ENCODE measurements around the gene RCCD1.
"Not testable (repeated sequence)": the region's sequence is repeated elsewhere in the genome, so short reads cannot be mapped to it uniquely, and the experiment has no call there.

DNA sequence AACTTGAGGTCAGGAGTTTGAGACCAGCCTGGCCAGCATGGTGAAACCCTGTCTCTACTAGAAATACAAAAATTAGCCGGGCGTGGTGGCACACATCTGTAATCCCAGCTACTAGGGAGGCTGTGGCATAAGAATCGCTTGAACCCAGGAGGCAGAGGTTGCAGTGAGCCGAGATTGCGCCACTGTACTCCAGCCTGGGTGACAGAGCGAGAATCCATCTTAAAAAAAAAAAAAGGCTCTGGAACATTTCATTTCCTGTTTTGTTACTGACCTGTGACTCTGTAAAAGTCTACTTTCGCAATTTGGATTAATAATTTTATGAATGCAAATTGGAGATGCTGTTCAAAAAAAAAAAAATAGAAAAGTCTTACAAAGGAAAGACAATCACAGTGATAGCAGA, 26.6 kb upstream of the RCCD1 start:
- TF ChIP-seq POLR2A (IDR thresholded peaks at IDR 0.05) = not testable (repeated sequence)
- TF ChIP-seq, protein P1, sequence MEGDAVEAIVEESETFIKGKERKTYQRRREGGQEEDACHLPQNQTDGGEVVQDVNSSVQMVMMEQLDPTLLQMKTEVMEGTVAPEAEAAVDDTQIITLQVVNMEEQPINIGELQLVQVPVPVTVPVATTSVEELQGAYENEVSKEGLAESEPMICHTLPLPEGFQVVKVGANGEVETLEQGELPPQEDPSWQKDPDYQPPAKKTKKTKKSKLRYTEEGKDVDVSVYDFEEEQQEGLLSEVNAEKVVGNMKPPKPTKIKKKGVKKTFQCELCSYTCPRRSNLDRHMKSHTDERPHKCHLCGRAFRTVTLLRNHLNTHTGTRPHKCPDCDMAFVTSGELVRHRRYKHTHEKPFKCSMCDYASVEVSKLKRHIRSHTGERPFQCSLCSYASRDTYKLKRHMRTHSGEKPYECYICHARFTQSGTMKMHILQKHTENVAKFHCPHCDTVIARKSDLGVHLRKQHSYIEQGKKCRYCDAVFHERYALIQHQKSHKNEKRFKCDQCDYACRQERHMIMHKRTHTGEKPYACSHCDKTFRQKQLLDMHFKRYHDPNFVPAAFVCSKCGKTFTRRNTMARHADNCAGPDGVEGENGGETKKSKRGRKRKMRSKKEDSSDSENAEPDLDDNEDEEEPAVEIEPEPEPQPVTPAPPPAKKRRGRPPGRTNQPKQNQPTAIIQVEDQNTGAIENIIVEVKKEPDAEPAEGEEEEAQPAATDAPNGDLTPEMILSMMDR (IDR thresholded peaks at IDR 0.05) = not testable (repeated sequence)

Data from prostate gland (tissue), 2 donors.